Spleen (tissue), 7 donors: ENCODE measurements around the gene ESM1.

Experiments
- CTCF ChIP-seq, 11 experiments: fragments of 200-600 bp in 7 of 11; fragments of 450-650 bp in 4 of 11; sonication (generic) in 4 of 11; IDR thresholded peaks in 8 of 11; conservative IDR thresholded peaks in 3 of 11; 1 replicate in 7 of 11; 2 replicates in 4 of 11; pipeline versions ENCODE4 v1.4.0 to v1.8.0; 2016 to 2021; ENCODE audit warnings: antibody characterized with exemption in 11 of 11, inconsistent platforms in 4 of 11, mild to moderate bottlenecking in 1 of 11
- POLR2A ChIP-seq, 3 donors: fragments of 450-650 bp; IDR thresholded peaks; one replicate each; pipeline ENCODE4 v1.5.1; 2017; ENCODE audit warnings: antibody characterized with exemption in 3 of 3, mild to moderate bottlenecking in 1 of 3
- POLR2AphosphoS5 ChIP-seq, 3 donors: sonication (generic); formaldehyde crosslinking; IDR thresholded peaks; one replicate each; pipeline ENCODE4 v1.5.1; 2017; ENCODE audit warnings: antibody characterized with exemption in 3 of 3
- donor health status: DM: no; HTN: no; CAD: no; lungs with moderate emphysema.
- donor health status: DM: no; HTN: no; CAD: no.
- donor health status: DM: no; HTN: no; CAD: no.

GRCh38 chr5:54946306-54946819 is 39.0 kb downstream of the ESM1 start:
- TF ChIP-seq CTCF (IDR thresholded peaks at IDR 0.05 in 8 of 11, conservative IDR thresholded peaks at IDR 0.05 in 3 of 11) (no peak), POLR2AphosphoS5 (IDR thresholded peaks at IDR 0.05) (no peak), POLR2A (IDR thresholded peaks at IDR 0.05) (no peak)
